Activated CD8-positive, alpha-beta memory T cell treated with anti-CD3 and anti-CD28 coated beads, Interleukin-2, amount 50 U/mL, for 1 hour (primary cell): ENCODE measurements around the gene IBA57.
"Not testable (repeated sequence)": the region's sequence is repeated elsewhere in the genome, so short reads cannot be mapped to it uniquely, and the experiment has no call there.

Experiments used
- DNase-seq: peaks from one replicate; pipeline ENCODE4 v3.0.0-alpha.2; 2020; ENCODE audit errors: extremely low read depth

Gene IBA57

DNA sequence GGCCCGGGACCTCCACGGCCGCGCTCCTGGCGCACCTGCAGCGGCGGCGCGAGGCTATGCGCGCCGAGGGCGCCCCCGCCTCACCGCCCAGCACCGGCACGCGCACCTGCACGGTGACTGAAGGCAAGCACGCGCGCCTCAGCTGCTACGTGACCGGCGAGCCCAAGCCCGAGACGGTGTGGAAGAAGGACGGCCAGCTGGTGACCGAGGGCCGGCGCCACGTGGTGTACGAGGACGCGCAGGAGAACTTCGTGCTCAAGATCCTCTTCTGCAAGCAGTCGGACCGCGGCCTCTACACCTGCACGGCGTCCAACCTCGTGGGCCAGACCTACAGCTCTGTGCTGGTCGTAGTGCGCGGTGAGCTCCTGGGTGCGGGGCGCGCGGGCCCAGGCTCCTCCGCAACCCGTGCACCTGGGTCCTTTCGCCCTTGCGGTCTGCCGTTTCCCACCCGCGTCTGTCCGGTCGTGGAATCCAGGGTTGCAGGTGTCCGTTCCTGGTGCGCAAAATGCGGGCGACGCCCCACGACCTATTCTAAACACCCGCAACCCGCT is 46.9 kb downstream of the IBA57 start:
- no peak for DNase-seq

DNA sequence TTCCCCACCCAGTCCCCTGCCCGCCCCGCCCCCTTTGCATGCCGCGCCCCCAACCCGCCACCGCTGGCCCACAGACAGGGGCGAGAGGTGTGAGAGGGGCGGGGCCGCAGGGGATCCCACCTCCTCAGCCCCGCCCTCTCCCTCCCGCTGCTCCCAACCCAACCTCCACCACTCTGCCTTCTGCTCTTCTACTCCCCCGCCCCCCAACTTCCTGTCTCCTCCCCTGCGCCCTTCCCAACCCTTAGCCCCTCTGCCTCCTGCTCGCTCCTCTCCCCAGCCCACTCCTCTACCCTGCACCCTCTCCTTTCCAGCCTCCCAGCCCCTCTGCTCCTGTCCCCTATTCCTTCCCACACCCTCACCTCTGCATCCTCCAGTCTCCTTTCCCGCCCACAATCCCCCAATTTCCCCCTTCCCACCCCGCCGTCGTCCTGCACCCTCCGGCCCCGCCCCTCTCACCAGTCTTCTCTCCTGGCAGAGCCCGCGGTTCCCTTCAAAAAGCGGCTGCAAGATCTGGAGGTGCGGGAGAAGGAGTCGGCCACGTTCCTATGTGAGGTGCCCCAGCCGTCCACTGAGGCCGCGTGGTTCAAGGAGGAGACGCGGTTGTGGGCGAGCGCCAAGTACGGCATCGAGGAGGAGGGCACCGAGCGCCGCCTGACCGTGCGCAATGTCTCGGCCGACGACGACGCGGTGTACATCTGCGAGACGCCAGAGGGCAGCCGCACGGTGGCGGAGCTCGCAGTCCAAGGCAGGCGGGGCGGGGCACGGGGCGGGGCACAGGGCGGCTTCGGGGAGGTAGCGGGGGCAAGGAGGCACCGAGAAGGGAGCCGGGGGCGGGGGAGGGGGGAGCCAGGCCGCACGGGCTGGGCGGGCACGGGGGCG is 47.6 kb downstream of the IBA57 start:
- peak; percentile 79 for DNase-seq

DNA sequence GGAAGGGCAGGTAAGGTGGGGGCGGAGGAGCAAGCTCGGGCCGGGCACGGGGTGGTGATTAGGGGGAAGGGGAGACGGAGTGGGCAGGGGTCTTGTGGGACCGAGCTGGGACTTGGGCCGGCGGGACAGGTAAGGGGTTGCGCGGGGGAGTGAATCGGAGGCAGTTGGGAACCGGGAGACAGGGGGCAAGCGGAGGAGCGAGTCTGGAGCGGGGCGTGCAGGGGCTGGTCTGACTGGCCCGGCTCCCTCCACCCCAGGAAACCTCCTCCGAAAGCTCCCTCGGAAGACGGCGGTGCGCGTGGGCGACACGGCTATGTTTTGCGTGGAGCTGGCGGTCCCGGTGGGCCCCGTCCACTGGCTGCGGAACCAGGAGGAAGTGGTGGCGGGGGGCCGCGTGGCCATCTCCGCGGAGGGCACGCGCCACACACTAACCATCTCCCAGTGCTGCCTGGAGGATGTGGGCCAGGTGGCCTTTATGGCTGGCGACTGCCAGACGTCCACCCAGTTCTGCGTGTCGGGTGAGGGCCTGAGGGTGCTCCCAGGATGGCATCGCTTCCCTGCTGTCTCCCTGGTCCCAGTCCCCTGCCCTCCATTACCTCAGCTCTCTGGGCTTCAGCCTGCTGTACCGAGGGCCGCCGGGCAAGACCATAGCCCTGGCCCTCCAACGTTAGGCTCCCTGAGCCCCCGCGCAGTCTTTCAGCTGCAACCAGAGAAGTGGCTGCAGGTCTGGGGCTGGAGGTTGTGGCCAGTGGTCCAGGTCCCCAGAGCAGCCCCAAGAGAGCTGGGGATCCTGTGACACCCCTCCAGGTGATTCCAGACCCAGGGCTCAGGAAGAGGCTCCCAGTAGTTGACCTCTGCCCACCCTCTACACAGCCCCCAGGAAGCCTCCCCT is 48.6 kb downstream of the IBA57 start:
- no peak for DNase-seq

DNA sequence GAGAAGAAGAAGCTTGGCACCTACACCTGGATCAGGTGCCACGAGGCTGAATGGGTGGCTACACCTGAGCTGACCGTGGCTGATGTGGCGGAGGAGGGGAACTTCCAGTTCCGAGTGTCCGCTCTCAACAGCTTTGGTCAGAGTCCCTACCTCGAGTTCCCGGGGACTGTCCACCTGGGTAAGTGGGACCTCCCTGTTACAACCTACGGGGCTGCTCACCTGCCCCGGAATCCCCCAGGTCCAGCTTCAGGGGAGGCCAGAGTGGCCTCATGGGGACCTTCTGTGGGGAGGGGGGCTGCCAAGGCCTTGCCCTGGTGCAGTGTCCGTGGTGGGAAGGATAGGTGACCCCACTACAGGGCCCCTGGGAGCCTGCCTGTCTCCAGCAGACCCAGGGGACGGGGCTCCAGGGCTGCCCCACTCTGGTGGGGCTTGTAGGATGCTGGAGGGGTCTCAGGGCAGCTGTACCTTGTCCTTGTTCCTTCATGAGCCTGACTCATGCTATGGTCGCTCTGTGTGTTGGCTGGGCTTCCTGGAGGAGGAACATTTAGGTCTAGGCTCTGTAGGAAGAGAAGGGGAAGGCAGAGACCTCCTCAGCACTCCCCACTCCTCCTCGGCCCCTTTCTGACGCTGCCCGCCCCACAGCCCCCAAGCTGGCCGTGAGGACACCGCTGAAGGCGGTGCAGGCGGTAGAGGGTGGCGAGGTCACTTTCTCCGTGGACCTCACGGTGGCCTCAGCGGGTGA is 49.5 kb downstream of the IBA57 start:
- no peak for DNase-seq

DNA sequence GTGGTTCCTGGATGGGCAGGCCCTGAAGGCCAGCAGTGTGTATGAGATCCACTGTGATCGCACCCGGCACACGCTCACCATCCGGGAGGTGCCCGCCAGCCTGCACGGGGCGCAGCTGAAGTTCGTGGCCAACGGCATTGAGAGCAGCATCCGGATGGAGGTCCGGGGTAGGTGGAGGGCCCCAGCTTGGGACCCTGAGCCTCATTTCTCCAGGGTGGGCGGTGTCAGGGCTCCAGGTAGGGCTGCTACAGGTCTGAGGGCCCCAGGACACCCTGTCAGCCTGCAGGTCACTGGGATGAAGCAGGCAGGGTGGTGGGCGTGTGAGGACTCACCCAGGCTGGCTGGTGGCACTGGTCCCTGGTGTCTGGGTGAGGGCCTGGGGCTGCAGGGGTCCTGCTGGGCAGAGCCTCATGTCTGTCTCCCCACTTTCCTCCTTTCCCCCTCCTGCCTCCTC is 50.1 kb downstream of the IBA57 start:
- DNase-seq, result no peak

DNA sequence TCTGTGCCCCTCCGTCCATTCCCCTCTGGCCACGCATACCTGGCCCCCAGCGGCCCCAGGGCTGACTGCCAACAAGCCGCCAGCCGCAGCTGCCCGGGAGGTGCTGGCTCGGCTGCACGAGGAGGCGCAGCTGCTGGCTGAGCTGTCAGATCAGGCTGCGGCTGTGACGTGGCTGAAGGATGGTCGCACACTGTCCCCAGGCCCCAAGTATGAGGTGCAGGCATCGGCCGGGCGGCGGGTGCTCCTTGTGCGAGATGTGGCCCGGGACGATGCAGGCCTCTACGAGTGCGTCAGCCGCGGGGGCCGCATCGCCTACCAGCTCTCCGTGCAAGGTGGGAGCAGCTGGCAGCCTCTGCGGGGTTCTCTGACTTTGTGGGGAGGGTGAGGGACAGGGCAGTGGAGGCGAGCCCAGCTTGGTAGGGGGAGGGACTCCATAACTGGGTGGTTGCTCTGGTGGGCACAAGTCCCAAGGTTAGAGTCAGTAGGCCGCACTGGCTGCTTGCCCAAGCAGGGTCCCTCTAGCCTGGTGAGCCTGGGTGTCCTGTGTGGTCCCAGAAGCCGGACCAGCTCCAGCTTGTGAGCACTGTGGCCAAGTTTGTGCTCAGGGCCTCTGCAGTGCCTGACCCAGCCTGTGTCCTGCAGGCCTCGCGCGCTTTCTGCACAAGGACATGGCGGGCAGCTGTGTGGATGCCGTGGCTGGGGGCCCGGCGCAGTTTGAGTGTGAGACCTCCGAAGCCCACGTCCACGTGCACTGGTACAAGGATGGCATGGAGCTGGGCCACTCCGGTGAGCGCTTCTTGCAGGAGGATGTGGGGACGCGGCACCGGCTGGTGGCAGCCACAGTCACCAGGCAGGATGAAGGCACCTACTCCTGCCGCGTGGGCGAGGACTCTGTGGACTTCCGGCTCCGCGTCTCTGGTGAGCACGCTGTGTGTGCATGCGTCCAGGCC is 51.0 kb downstream of the IBA57 start:
- no peak for DNase-seq

DNA sequence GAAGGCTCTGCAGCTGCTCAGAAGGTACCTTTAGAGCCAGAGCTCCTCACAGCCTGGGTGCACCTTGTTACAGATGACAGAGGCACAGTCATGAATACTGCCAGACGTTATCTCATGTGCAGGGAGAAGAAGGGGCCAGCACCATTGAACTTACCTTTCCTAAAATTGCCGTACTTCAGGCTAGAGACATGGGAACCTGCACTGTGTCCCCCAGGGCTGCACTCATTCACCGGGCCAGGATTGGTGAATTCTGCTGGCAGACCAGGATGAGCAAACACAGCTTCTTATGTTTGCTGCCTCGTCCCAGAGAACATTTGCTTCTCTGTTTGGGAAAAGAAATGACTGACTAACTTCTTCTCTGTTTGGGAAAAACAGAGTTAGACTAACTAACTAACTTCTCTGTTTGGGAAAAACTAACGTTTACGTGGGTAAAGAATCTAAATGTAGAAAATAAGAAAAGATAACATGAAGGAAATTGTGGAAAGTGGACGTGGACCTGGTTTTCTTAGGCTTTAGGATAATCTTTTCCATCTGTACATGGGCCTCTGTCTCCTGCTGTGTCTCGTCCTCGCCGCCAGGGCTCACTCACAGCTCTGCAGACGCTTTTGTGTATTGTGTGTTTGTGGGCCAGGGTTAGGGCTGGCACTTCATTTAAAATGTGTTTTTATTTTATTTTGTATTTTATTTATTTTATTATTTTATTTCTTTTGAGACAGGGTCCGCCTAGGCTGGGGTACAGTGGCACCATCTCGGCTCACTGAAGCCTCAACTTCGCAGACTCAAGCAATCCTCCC is 52.1 kb downstream of the IBA57 start:
- no peak for DNase-seq

DNA sequence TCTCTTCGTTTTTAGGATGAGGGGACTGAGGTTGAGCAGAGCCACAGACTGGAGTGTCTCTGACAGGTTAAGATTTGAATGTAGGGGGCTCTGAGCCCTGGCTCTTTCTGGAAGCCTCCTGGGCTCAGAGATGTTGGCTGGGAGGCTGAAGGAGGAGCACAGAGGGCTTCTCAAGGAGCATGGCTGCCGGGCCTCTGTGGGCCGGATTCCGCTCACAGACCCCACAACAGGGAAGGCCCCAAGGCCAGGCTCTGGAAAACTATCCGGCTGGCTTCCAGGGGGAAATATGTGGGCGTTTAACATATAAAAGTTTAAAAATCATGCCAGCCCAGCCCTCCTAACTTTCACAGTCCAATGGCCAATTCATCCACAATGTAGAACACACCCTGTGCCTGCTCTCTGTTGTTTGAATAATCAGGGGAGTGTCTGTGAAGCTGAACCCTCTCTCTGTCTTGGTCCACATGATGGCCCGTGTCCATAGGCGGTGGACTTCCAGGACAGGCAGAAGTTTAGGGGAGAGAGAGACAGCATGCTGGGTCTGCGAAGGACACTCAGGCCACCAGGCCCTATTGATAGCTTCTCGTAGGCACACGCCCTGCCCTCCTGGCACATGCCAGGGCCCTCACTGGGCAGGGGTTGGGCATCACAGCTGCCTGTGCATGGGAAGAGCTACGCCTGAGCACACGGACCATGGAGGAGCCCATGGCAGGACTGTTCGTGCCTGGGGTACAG is 53.1 kb downstream of the IBA57 start:
- no peak for DNase-seq

DNA sequence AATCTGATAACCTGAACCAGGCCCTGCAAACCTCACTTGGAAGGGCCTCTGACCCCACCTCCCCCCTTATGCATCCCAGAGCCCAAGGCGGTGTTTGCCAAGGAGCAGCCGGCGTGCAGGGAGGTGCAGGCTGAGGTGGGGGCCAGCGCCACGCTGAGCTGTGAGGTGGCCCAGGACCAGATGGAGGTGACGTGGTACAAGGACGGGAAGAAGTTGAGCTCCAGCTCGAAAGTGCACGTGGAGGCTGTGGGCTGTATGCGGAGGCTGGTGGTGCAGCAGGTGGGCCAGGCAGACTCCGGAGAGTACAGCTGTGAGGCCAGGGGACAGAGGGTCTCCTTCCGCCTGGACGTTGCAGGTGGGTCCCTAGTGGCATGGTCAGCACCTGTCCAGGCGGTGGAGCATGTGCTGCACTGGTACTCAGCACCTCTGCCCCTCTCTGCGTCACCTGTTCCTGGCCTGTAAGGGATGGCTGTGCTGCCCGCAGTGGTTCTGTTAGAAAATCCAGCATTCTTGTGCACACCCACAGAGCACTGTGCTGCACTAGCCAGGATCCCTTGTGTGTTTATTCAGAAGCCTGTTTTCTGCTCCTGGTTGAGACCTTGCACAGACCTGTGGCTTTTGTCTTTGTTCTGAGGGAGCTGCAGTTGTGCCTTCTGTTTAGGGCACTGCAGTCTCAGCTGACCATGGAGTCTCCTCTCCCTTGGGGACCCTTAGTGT is 53.8 kb downstream of the IBA57 start:
- DNase-seq, result no peak

DNA sequence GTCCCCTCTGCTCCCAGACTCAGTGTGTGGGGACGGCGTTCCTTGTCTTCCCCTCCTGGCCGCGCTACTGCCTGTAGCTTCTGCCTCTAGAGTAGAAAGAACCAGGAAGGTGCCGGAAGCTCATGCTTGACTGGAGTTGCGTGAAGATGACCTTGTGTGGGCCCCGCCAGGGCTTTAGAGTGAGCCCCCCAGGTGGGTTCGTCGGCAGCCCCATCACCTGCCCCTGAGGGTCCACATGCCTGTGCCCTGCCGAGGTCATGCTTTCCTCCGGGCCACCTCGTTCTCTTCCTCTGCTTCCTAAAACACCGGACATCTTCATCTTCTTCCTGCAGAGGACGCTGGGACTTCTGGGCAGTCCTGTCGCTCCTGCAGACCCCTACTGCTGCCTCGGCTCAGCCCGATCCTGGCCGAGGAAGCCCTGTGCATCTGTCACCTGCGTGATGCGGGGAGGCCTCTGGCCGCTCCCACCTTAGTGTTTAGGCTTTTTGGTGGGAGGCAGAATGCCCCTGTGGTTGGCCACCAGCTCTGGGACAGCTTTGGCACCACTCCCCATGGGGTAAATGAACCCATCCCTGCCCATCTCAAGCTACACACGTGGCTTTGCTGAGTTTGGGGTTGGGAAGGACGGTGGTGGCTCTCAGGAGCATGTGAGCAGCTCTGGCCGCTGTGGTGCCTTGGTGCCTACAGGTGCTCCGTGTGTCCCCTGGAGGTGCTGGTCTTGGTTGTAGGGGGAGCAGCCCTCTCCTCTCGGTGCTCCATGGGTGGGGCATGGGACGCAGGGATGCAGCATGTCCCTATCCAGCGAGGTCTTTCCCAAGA is 54.6 kb downstream of the IBA57 start:
- DNase-seq, result no peak

DNA sequence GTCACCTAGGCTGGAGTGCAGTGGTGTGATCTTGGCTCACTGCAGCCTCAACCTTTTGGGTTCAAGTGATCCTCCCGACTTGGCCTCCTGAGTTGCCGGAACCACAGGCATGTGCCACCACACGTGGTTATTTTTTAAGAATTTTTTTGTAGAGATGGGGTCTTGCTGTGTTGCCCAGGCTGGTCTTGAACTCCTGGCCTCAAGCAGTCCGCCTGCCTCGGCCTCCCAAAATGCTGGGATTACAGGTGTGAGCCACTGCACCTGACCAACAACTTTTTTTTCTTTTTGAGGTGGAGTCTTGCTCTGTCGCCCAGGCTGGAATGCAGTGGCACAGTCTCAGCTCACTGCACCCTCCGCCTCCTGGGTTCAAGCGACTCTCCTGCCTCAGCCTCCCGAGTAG is 55.5 kb downstream of the IBA57 start:
- not testable (repeated sequence) for DNase-seq

DNA sequence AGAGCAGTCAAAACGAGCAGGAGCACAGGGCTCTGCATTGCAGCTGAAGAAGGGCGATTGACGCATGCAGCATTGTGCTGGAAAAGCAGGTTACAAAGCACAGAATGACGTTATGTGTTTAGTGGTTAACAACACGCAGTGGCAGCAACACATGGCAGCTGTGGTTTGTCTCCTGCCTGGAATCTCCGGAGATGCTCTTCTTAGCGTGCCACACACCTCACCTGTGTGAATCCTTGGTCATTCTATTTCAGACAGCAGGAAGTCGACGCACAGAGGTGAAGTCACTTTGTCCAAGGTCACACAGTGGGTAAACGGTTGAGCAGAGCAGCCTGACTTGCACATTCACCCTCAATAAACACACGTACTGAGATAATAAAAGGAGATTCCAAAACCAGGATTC is 56.9 kb downstream of the IBA57 start:
- DNase-seq, result no peak

DNA sequence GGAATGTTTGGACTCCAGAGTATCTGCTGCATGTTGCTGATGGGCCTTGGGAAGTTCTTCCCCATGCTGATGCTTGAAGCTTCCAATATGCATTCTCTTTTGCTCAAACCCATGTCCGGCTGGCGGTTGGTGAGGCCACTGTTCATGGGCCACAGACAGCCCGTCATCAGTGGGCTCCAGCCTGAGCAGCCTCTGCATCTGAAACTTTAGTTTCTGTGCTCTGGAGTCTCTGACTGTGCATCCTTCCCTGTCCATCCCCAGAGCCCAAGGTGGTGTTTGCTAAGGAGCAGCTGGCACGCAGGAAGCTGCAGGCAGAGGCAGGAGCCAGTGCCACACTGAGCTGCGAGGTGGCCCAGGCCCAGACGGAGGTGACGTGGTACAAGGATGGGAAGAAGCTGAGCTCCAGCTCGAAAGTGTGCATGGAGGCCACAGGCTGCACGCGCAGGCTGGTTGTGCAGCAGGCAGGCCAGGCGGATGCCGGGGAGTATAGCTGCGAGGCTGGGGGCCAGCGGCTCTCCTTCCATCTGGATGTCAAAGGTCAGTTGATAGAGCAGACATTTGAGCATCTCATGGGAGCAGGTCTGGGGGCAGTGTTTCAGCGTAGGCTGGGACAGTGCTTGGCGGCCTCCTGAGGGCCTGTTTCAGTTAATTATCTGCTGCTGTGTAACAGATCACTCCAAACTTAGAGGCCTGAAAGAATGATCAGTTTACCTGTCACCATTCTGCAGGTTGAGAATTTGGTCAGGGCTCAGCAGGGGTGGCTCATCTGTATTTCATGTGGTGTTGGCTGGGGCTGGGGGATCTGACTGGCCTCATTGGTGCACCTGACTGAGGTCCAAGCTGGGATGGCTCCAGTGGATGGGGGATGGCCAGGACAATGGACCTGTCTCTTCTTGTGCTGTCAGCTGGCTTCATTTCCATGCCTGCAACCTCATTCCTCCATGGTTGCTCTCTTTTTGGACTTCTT is 58.9 kb downstream of the IBA57 start:
- DNase-seq, result no peak

DNA sequence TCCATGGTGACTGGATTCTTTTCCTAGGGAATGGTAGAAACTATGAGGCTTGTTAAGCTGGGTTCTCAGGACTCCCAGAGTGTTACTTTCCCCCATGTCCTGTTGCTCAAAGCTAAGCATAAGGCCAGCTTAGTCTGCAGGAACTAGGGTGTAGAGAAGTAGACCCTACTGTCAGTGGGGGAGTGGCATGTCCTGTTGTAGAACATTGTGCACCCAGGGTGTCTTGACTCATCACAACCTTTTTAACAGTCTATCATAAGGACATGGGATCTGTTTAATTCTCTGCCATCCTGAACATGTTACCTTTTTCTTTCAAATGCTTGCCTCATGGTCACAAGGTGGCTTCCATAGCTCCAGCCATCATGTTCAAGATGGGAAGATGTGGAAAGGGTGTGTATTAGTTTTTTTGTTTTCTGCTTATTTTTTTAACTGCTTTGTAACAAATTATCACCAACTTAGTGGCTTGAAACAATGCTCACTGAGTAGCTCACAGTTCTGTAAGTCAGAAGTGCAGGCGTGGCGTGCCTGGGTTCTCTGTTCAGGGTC is 59.6 kb downstream of the IBA57 start:
- no peak for DNase-seq

DNA sequence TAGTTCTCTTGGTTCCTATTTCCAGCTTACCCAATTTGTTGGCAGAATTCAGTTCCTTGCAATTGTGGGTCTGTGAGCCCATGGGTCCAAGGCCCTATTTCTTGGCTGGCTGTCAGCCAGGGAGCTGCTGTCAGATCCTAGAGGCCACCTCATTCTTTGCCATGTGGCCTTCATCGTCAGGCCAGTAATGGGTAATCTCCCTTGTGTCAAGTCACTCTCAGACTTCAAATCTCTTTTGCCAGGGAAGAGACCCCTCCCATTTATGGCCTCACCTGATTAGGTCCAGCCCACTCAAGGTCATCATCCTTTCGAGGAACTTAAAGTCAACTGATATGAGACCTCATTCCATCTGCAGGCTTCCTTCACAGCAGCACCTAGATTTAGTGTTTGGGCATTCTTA is 60.1 kb downstream of the IBA57 start:
- DNase-seq, result no peak
